Activated naive CD8-positive, alpha-beta T cell treated with anti-CD3 and anti-CD28 coated beads, Interleukin-2, amount 10 ng/mL, durations not matched to agents 7 days and 5 days (primary cell): ENCODE measurements around the gene TCERG1L. TPM values are rescaled to one million over a fixed set of nuclear protein-coding genes. Genes with fewer than 3 reads are reported as not detected.

ENCODE experiments used
- ATAC-seq: fragments of 150-1000 bp; cut with Tn5 transposase; one replicate; pipeline ENCODE4 v1.10.0; 2021; ENCODE audit warnings: low read depth, moderate library complexity
- POLR2A ChIA-PET: fragments of 350-600 bp; sonication (Branson Sonifier 250); formaldehyde crosslinking; loops from one replicate; lab custom pipeline; 2021; ENCODE audit warnings: antibody characterized with exemption; lab: Charles Lee
- DNase-seq: peaks from one replicate; pipeline ENCODE4 v3.0.0; 2021
- H3K27ac Mint-ChIP-seq: one replicate; pipeline ENCODE4 v1.8.0; 2022; ENCODE audit warnings: mild to moderate bottlenecking, mixed read lengths
- H3K27me3 Mint-ChIP-seq: one replicate; pipeline ENCODE4 v1.8.0; 2022; ENCODE audit warnings: mild to moderate bottlenecking, moderate library complexity, mixed read lengths
- H3K36me3 Mint-ChIP-seq: one replicate; pipeline ENCODE4 v1.8.0; 2021; ENCODE audit warnings: mild to moderate bottlenecking, mixed read lengths
- H3K4me1 Mint-ChIP-seq: one replicate; pipeline ENCODE4 v1.8.0; 2021; ENCODE audit warnings: mixed read lengths
- H3K4me3 Mint-ChIP-seq: one replicate; pipeline ENCODE4 v1.8.0; 2022; ENCODE audit warnings: mild to moderate bottlenecking, moderate library complexity, mixed read lengths
- H3K9me3 Mint-ChIP-seq: one replicate; pipeline ENCODE4 v1.8.0; 2021; ENCODE audit warnings: mixed read lengths
- total RNA-seq, 2 experiments: library from RNA; stranded (reverse); gene quantifications; one replicate each; pipeline ENCODE4 v1.2.3, GENCODE V29; 2021

The TCERG1L gene, protein sequence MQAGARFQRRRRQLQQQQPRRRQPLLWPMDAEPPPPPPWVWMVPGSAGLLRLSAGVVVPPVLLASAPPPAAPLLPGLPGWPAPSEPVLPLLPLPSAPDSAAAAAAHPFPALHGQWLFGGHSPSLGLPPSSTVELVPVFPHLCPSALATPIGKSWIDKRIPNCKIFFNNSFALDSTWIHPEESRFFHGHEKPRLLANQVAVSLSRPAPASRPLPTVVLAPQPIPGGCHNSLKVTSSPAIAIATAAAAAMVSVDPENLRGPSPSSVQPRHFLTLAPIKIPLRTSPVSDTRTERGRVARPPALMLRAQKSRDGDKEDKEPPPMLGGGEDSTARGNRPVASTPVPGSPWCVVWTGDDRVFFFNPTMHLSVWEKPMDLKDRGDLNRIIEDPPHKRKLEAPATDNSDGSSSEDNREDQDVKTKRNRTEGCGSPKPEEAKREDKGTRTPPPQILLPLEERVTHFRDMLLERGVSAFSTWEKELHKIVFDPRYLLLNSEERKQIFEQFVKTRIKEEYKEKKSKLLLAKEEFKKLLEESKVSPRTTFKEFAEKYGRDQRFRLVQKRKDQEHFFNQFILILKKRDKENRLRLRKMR
- total RNA-seq: under 1 TPM; 0.20 to 0.36 TPM

- no peak within 1 kb of the TSS for H3K27ac Mint-ChIP-seq
- no peaks in the 10 kb centered on the region for H3K4me1 Mint-ChIP-seq
- peaks cover 43% of the 10 kb centered on the region for H3K27me3 Mint-ChIP-seq
- POLR2A ChIA-PET: no interaction called here
- H3K36me3 Mint-ChIP-seq: no peaks in the 10 kb centered on the region
- no peak within 1 kb of the TSS for H3K4me3 Mint-ChIP-seq
- peak; percentile 36 for ATAC-seq
- no peaks in the 10 kb centered on the region for H3K9me3 Mint-ChIP-seq
- DNase-seq: peak; percentile 39
Measured at GRCh38 chr10:131311661-131312477, at the start of gene TCERG1L. TCERG1L (minus strand) TSS chr10:131311721; CDS start chr10:131311635, 86 bp downstream.

DNA sequence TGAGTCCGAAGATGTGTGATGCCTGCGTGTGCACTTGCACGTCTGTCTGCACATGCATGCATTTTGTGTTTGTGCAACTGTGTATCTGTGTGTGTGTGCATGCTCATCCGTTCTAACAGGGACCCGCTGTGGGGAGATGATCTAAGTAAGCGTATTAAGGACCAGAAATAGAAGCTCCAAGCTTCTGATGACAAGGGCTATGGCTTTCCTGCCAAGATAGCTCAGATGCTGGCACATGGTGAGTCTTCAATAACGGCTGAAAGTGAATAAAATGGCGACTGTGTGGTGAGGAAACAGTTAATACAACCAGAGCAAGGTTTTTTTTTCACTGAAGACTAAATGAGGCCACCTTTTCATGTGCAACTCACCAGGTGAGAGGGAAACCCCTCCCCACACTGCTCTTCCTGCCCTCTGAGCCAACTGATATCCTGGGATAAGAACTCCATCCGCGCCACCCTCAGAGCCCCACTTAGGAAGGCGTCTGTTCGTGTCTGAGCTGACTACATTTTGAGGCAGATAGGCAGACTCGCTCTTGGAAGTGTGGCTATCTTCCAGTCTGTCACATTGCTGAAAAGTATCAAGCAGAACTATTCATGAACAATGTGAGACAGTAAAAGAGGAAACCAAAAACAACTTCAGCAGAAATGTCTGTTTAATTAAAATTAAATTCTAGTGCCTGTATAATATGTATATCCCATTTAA lies 47.4 kb upstream of the TCERG1L start:
- no peak overlapping the region for H3K4me3 Mint-ChIP-seq
- POLR2A ChIA-PET: no interaction called here
- peaks cover 1% of the 10 kb centered on the region for H3K9me3 Mint-ChIP-seq
- H3K27ac Mint-ChIP-seq: no peak overlapping the region
- H3K36me3 Mint-ChIP-seq: no peaks in the 10 kb centered on the region
- no peaks in the 10 kb centered on the region for H3K27me3 Mint-ChIP-seq
- ATAC-seq: no peak
- no peaks in the 10 kb centered on the region for H3K4me1 Mint-ChIP-seq
- no peak for DNase-seq

DNA sequence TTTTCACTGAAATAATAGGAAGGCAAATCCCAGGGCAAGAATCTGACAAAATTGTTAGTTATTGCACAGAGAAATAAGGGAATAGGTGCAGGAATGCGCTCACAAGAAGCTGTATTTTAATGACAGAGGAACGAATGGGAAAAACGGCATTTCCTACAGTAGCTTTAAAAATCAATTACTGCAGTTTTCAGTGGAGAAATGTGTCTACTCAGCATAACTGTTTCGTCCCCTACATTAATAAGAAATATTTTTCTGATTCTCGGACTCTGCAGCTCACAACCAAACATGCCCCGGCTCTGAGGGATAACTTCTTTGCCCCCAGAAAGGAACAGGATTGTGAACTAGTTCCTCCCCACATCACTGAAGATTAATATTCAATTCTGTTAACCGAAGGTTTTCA lies 44.9 kb upstream of the TCERG1L start:
- no peaks in the 10 kb centered on the region for H3K27me3 Mint-ChIP-seq
- peaks cover 1% of the 10 kb centered on the region for H3K9me3 Mint-ChIP-seq
- no peak for DNase-seq
- no peaks in the 10 kb centered on the region for H3K36me3 Mint-ChIP-seq
- no peaks in the 10 kb centered on the region for H3K4me1 Mint-ChIP-seq
- no peak overlapping the region for H3K27ac Mint-ChIP-seq
- ATAC-seq: no peak
- POLR2A ChIA-PET: no interaction called here
- H3K4me3 Mint-ChIP-seq: no peak overlapping the region

DNA sequence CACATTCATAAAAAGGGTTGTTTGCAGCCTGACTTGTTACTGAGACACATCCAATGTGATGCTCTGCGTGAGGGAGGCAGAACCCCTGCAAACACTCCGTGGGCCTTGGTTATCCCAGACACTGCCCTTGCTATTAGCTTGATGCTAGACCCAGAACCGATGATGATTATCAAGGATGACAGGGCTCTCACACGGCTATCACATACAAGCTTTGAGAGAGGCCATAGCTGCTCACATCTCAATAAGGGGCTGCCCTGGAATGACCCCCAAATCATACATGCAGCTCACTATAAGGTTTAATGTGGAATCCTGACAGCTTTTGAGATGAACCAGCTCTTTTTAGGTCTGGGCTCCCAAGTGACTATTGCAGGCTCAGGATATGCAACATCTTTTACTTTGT lies 44.4 kb upstream of the TCERG1L start:
- Mint-ChIP-seq H3K27me3 (no peaks in the 10 kb centered on the region), H3K27ac (no peak overlapping the region), H3K36me3 (no peaks in the 10 kb centered on the region), H3K4me1 (no peaks in the 10 kb centered on the region), H3K9me3 (peaks cover 1% of the 10 kb centered on the region), H3K4me3 (no peak overlapping the region)
- no peak for ATAC-seq
- POLR2A ChIA-PET: no interaction called here
- no peak for DNase-seq

GRCh38 chr10:131355056-131355455 lies 43.5 kb upstream of the TCERG1L start:
- no peaks in the 10 kb centered on the region for H3K27me3 Mint-ChIP-seq
- no peaks in the 10 kb centered on the region for H3K4me1 Mint-ChIP-seq
- no peak overlapping the region for H3K27ac Mint-ChIP-seq
- no peak overlapping the region for H3K4me3 Mint-ChIP-seq
- peaks cover 1% of the 10 kb centered on the region for H3K9me3 Mint-ChIP-seq
- no peaks in the 10 kb centered on the region for H3K36me3 Mint-ChIP-seq
- POLR2A ChIA-PET: no interaction called here
- no peak for ATAC-seq
- no peak for DNase-seq

DNA sequence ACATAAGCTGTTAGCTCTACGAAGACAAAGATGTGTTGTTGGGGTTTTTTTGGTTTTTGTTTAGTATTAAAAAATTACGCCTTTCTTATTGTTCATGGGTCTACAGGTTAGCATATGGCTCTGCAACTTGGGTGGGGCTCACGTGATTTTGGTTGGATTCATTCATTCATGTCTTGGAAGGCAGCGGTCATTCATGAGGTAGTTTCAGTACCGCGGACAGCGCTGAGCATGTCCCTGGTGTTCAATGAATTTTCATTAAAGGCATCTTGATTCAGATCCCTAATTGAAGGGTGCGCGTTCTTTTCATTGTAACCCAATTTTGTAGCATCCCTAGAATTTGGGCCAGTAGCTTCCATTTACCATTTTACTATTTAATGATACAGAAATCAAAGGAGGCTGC lies 42.9 kb upstream of the TCERG1L start:
- POLR2A ChIA-PET: no interaction called here
- Mint-ChIP-seq H3K27ac (peak overlapping the region; percentile 52), H3K4me3 (no peak overlapping the region), H3K9me3 (peaks cover 1% of the 10 kb centered on the region), H3K36me3 (no peaks in the 10 kb centered on the region), H3K27me3 (no peaks in the 10 kb centered on the region), H3K4me1 (no peaks in the 10 kb centered on the region)
- ATAC-seq (no peak), DNase-seq (no peak)

- Mint-ChIP-seq H3K27ac (no peak overlapping the region), H3K4me3 (no peak overlapping the region), H3K9me3 (peaks cover 1% of the 10 kb centered on the region), H3K27me3 (no peaks in the 10 kb centered on the region), H3K36me3 (no peaks in the 10 kb centered on the region), H3K4me1 (no peaks in the 10 kb centered on the region)
- POLR2A ChIA-PET: no interaction called here
- no peak for ATAC-seq
- no peak for DNase-seq
Measured at GRCh38 chr10:131352765-131353290, 41.3 kb upstream of the TCERG1L start.

GRCh38 chr10:131350660-131351059 lies 39.1 kb upstream of the TCERG1L start:
- DNase-seq (no peak), ATAC-seq (no peak)
- no peaks in the 10 kb centered on the region for H3K4me1 Mint-ChIP-seq
- H3K36me3 Mint-ChIP-seq: no peaks in the 10 kb centered on the region
- H3K9me3 Mint-ChIP-seq: peaks cover 1% of the 10 kb centered on the region
- H3K4me3 Mint-ChIP-seq: no peak overlapping the region
- H3K27me3 Mint-ChIP-seq: no peaks in the 10 kb centered on the region
- H3K27ac Mint-ChIP-seq: no peak overlapping the region
- POLR2A ChIA-PET: no interaction called here

DNA sequence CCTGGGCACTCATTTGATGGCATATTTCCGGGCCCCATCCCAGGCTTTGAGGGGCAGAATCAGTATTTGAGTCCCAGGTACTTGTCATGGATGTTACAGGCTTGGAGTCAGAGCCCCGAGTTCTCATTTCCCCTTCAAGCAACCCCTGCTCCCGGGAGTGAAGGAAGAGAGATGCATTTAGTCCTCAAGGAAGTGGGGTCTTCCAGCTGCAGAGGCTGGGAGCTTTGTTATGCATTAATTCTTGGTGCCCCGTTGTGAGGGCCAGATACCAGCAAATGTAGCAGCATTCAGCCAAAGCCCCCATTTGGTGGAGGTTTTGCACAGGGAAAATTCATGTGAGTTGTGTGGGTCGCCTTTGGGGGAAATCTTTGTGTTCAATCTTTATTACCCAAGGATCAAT lies 38.7 kb upstream of the TCERG1L start:
- POLR2A ChIA-PET: no interaction called here
- H3K36me3 Mint-ChIP-seq: no peaks in the 10 kb centered on the region
- peaks cover 1% of the 10 kb centered on the region for H3K9me3 Mint-ChIP-seq
- H3K27ac Mint-ChIP-seq: no peak overlapping the region
- H3K4me3 Mint-ChIP-seq: no peak overlapping the region
- ATAC-seq: no peak
- no peaks in the 10 kb centered on the region for H3K27me3 Mint-ChIP-seq
- DNase-seq: no peak
- no peaks in the 10 kb centered on the region for H3K4me1 Mint-ChIP-seq

GRCh38 chr10:131346456-131346855 lies 34.9 kb upstream of the TCERG1L start:
- H3K9me3 Mint-ChIP-seq: no peaks in the 10 kb centered on the region
- H3K27ac Mint-ChIP-seq: no peak overlapping the region
- H3K27me3 Mint-ChIP-seq: no peaks in the 10 kb centered on the region
- POLR2A ChIA-PET: no interaction called here
- no peak for DNase-seq
- H3K4me1 Mint-ChIP-seq: no peaks in the 10 kb centered on the region
- H3K4me3 Mint-ChIP-seq: no peak overlapping the region
- no peak for ATAC-seq
- no peaks in the 10 kb centered on the region for H3K36me3 Mint-ChIP-seq

GRCh38 chr10:131345691-131346090 lies 34.2 kb upstream of the TCERG1L start:
- Mint-ChIP-seq H3K4me3 (no peak overlapping the region), H3K36me3 (no peaks in the 10 kb centered on the region), H3K27ac (no peak overlapping the region), H3K27me3 (no peaks in the 10 kb centered on the region), H3K9me3 (no peaks in the 10 kb centered on the region), H3K4me1 (no peaks in the 10 kb centered on the region)
- DNase-seq: no peak
- POLR2A ChIA-PET: no interaction called here
- ATAC-seq: no peak

DNA sequence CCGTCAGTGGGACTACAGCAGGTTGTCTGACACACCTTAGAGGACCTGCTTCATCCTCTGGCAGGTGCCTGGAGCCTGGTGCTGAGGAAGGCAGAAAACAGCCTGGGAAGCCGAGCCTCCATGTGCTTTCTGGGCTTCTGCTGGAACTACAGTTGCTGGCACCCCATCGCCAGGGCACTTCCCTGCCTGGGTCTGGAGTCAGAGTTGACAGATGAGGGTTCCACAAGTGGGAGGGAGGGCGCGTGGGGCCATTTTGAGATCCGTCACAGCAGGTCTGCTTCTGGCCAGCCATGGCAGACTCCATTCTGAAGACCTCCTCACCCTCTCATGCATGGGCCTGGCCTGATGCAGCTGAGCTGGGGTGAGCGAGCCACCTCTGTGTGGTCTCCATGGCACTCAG lies 33.2 kb upstream of the TCERG1L start:
- Mint-ChIP-seq H3K4me1 (no peaks in the 10 kb centered on the region), H3K27ac (no peak overlapping the region), H3K4me3 (no peak overlapping the region), H3K27me3 (no peaks in the 10 kb centered on the region), H3K36me3 (no peaks in the 10 kb centered on the region), H3K9me3 (no peaks in the 10 kb centered on the region)
- no peak for DNase-seq
- no peak for ATAC-seq
- POLR2A ChIA-PET: no interaction called here

DNA sequence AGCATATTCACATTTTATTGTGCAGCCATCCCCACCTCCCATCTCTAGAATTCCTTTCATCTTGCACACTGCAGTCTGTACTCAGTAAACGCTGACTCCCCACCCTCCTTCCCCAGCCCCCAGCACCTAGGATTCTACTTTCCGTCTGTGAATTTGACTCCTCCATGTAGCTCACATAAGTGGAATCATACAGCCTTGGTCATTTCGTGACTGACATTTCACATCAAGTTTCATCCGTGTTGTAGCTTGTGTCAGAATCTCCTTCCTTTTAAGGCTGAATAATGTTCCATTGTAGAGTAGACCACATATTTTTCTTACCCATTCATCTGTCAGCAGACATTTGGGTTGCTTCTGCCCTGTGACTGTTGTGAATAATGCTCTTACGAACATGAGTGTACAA lies 26.2 kb upstream of the TCERG1L start:
- no peak for DNase-seq
- POLR2A ChIA-PET: no interaction called here
- no peak for ATAC-seq
- H3K9me3 Mint-ChIP-seq: no peaks in the 10 kb centered on the region
- H3K27ac Mint-ChIP-seq: no peak overlapping the region
- no peaks in the 10 kb centered on the region for H3K4me1 Mint-ChIP-seq
- H3K4me3 Mint-ChIP-seq: no peak overlapping the region
- H3K36me3 Mint-ChIP-seq: no peaks in the 10 kb centered on the region
- H3K27me3 Mint-ChIP-seq: no peaks in the 10 kb centered on the region
